Naive B cell (primary cell): ENCODE results near the gene TMEM51. TPM values are rescaled to one million over a fixed set of nuclear protein-coding genes. Genes with fewer than 3 reads are reported as not detected.

Source experiments
- ATAC-seq, 2 donors: fragments of 150-1000 bp; cut with Tn5 transposase; 2 replicates each; pipeline ENCODE4 v1.10.0; 2021; ENCODE audit warnings: low read depth in 2 of 2, mild to moderate bottlenecking in 2 of 2, moderate library complexity in 2 of 2
- DNase-seq: peaks from one replicate; pipeline ENCODE4 v3.0.0; 2022
- H3K27ac Mint-ChIP-seq, 6 donors: one replicate each; pipeline ENCODE4 v1.8.0; 2020 to 2022; ENCODE audit warnings: mild to moderate bottlenecking in 6 of 6, mixed read lengths in 6 of 6, moderate library complexity in 5 of 6, inconsistent platforms in 2 of 6
- H3K27me3 Mint-ChIP-seq, 3 donors: one replicate each; pipeline ENCODE4 v1.8.0; 2021 to 2022; ENCODE audit warnings: mixed read lengths in 3 of 3, mild to moderate bottlenecking in 1 of 3
- H3K36me3 Mint-ChIP-seq, 2 donors: one replicate each; pipeline ENCODE4 v1.8.0; 2020 to 2022; ENCODE audit warnings: mixed read lengths in 2 of 2, inconsistent platforms in 1 of 2, mild to moderate bottlenecking in 1 of 2
- H3K4me1 Mint-ChIP-seq, 3 donors: one replicate each; pipeline ENCODE4 v1.8.0; 2020 to 2022; ENCODE audit warnings: mixed read lengths in 3 of 3, inconsistent platforms in 1 of 3, mild to moderate bottlenecking in 1 of 3, moderate library complexity in 1 of 3
- H3K4me3 Mint-ChIP-seq, 8 donors: one replicate each; pipeline ENCODE4 v1.8.0; 2020 to 2022; ENCODE audit warnings: mild to moderate bottlenecking in 8 of 8, mixed read lengths in 8 of 8, moderate library complexity in 8 of 8, inconsistent platforms in 2 of 8
- H3K9me3 Mint-ChIP-seq, 7 donors: one replicate each; pipeline ENCODE4 v1.8.0; 2020 to 2022; ENCODE audit warnings: mixed read lengths in 7 of 7, mild to moderate bottlenecking in 5 of 7, inconsistent platforms in 2 of 7, moderate library complexity in 1 of 7
- polyA plus RNA-seq, 6 donors: library from polyadenylated mRNA; unstranded; fragments of 300-500 nt; fragmentation: Illumina TruSeq; gene quantifications; one replicate each; pipeline ENCODE4 v1.2.3, GENCODE V29; 2021; ENCODE audit warnings: low read depth in 6 of 6

The TMEM51 gene
- polyA plus RNA-seq, 6 donors from 2014 or later: not detected

- ATAC-seq: no peak
- H3K4me3 Mint-ChIP-seq: no peak overlapping the region
- H3K27me3 Mint-ChIP-seq: peaks cover 0 to 5% (median 3%) of the 10 kb centered on the region in 3 donors
- H3K36me3 Mint-ChIP-seq: no peaks in the 10 kb centered on the region
- DNase-seq: no peak
- H3K27ac Mint-ChIP-seq: no peak overlapping the region
- peaks cover 0 to 3% (median 0%) of the 10 kb centered on the region in 7 donors for H3K9me3 Mint-ChIP-seq
- H3K4me1 Mint-ChIP-seq: no peaks in the 10 kb centered on the region
Measured at GRCh38 chr1:15117671-15118325, 35.7 kb upstream of the TMEM51 start.

GRCh38 chr1:15118579-15118978 is 35.0 kb upstream of the TMEM51 start:
- Mint-ChIP-seq H3K27me3 (peaks cover 0 to 5% (median 3%) of the 10 kb centered on the region in 3 donors), H3K27ac (no peak overlapping the region)
- no peak for ATAC-seq

GRCh38 chr1:15120251-15120945 is 33.1 kb upstream of the TMEM51 start:
- Mint-ChIP-seq H3K27ac (no peak overlapping the region), H3K9me3 (peaks cover 0 to 3% (median 0%) of the 10 kb centered on the region in 7 donors)

More at GRCh38 chr1:15118579-15118978, 35.0 kb upstream of the TMEM51 start:
- Mint-ChIP-seq H3K9me3 (peaks cover 0 to 3% (median 0%) of the 10 kb centered on the region in 7 donors), H3K36me3 (no peaks in the 10 kb centered on the region), H3K4me1 (no peaks in the 10 kb centered on the region), H3K4me3 (no peak overlapping the region)
- DNase-seq: no peak

GRCh38 chr1:15122331-15122730 is 31.2 kb upstream of the TMEM51 start:
- no peaks in the 10 kb centered on the region for H3K36me3 Mint-ChIP-seq
- no peak for DNase-seq
- H3K27ac Mint-ChIP-seq: no peak overlapping the region
- H3K4me3 Mint-ChIP-seq: no peak overlapping the region
- no peaks in the 10 kb centered on the region for H3K4me1 Mint-ChIP-seq
- H3K9me3 Mint-ChIP-seq: peaks cover 0 to 3% (median 0%) of the 10 kb centered on the region in 7 donors
- peaks cover 0 to 12% (median 5%) of the 10 kb centered on the region in 3 donors for H3K27me3 Mint-ChIP-seq
- ATAC-seq: no peak

More at GRCh38 chr1:15120251-15120945, 33.1 kb upstream of the TMEM51 start:
- Mint-ChIP-seq H3K4me1 (no peaks in the 10 kb centered on the region), H3K36me3 (no peaks in the 10 kb centered on the region), H3K4me3 (no peak overlapping the region), H3K27me3 (peaks cover 3 to 5% (median 5%) of the 10 kb centered on the region in 3 donors)
- no peak for ATAC-seq
- DNase-seq: no peak

- Mint-ChIP-seq H3K4me3 (peak overlapping the region in 1 of 8 donors; percentile 60), H3K27me3 (peaks cover 0 to 20% (median 5%) of the 10 kb centered on the region in 3 donors), H3K4me1 (no peaks in the 10 kb centered on the region), H3K27ac (no peak overlapping the region), H3K36me3 (no peaks in the 10 kb centered on the region), H3K9me3 (peaks cover 0 to 3% (median 0%) of the 10 kb centered on the region in 7 donors)
- ATAC-seq: no peak
- DNase-seq: no peak
Measured at GRCh38 chr1:15123270-15123669, 30.3 kb upstream of the TMEM51 start.

GRCh38 chr1:15123925-15124324 is 29.6 kb upstream of the TMEM51 start:
- Mint-ChIP-seq H3K9me3 (peaks cover 0 to 3% (median 0%) of the 10 kb centered on the region in 7 donors), H3K27me3 (peaks cover 0 to 20% (median 5%) of the 10 kb centered on the region in 3 donors), H3K27ac (no peak overlapping the region), H3K4me1 (no peaks in the 10 kb centered on the region), H3K4me3 (no peak overlapping the region), H3K36me3 (no peaks in the 10 kb centered on the region)
- ATAC-seq (no peak), DNase-seq (no peak)

- H3K9me3 Mint-ChIP-seq: peaks cover 0 to 3% (median 2%) of the 10 kb centered on the region in 7 donors
- no peak for ATAC-seq
- no peak for DNase-seq
- peaks cover 0 to 25% (median 2%) of the 10 kb centered on the region in 3 donors for H3K27me3 Mint-ChIP-seq
- H3K36me3 Mint-ChIP-seq: peaks cover 0 to 4% of the 10 kb centered on the region in 2 donors
- no peak overlapping the region for H3K27ac Mint-ChIP-seq
- H3K4me3 Mint-ChIP-seq: no peak overlapping the region
- no peaks in the 10 kb centered on the region for H3K4me1 Mint-ChIP-seq
Measured at GRCh38 chr1:15124362-15125100, 29.0 kb upstream of the TMEM51 start.

- Mint-ChIP-seq H3K9me3 (peaks cover 0 to 7% (median 4%) of the 10 kb centered on the region in 7 donors), H3K4me1 (no peaks in the 10 kb centered on the region), H3K4me3 (no peak overlapping the region), H3K36me3 (peaks cover 0 to 6% of the 10 kb centered on the region in 2 donors), H3K27ac (no peak overlapping the region), H3K27me3 (peaks cover 0 to 26% (median 0%) of the 10 kb centered on the region in 3 donors)
- ATAC-seq (no peak), DNase-seq (no peak)
Measured at GRCh38 chr1:15125101-15125745, 28.3 kb upstream of the TMEM51 start.

- ATAC-seq: no peak
- Mint-ChIP-seq H3K4me1 (no peaks in the 10 kb centered on the region), H3K27ac (no peak overlapping the region), H3K27me3 (peaks cover 8 to 42% (median 13%) of the 10 kb centered on the region in 3 donors), H3K36me3 (peaks cover 0 to 6% of the 10 kb centered on the region in 2 donors), H3K4me3 (no peak overlapping the region), H3K9me3 (peaks cover 0 to 7% (median 4%) of the 10 kb centered on the region in 7 donors)
- DNase-seq: no peak
Measured at GRCh38 chr1:15128077-15128476, 25.5 kb upstream of the TMEM51 start.

- H3K4me1 Mint-ChIP-seq: no peaks in the 10 kb centered on the region
- peaks cover 14 to 48% (median 18%) of the 10 kb centered on the region in 3 donors for H3K27me3 Mint-ChIP-seq
- peak; percentile 11 for DNase-seq
- H3K36me3 Mint-ChIP-seq: peaks cover 0 to 6% of the 10 kb centered on the region in 2 donors
- ATAC-seq: peak; percentile 46 to 48
- peaks cover 0 to 7% (median 4%) of the 10 kb centered on the region in 7 donors for H3K9me3 Mint-ChIP-seq
- no peak overlapping the region for H3K27ac Mint-ChIP-seq
- H3K4me3 Mint-ChIP-seq: no peak overlapping the region
Measured at GRCh38 chr1:15128520-15129313, 24.8 kb upstream of the TMEM51 start.

GRCh38 chr1:15129944-15130343 is 23.6 kb upstream of the TMEM51 start:
- ATAC-seq: no peak
- H3K9me3 Mint-ChIP-seq: peaks cover 0 to 7% (median 4%) of the 10 kb centered on the region in 7 donors
- peaks cover 21 to 60% (median 31%) of the 10 kb centered on the region in 3 donors for H3K27me3 Mint-ChIP-seq
- H3K27ac Mint-ChIP-seq: no peak overlapping the region
- H3K4me3 Mint-ChIP-seq: no peak overlapping the region
- H3K36me3 Mint-ChIP-seq: peaks cover 0 to 6% of the 10 kb centered on the region in 2 donors
- no peaks in the 10 kb centered on the region for H3K4me1 Mint-ChIP-seq
- DNase-seq: no peak

GRCh38 chr1:15130607-15131006 is 22.9 kb upstream of the TMEM51 start:
- Mint-ChIP-seq H3K27ac (no peak overlapping the region), H3K36me3 (peaks cover 0 to 6% of the 10 kb centered on the region in 2 donors)

More at GRCh38 chr1:15130607-15131006, 22.9 kb upstream of the TMEM51 start:
- peaks cover 0 to 7% (median 4%) of the 10 kb centered on the region in 7 donors for H3K9me3 Mint-ChIP-seq
- ATAC-seq (no peak), DNase-seq (no peak)
- H3K4me1 Mint-ChIP-seq: no peaks in the 10 kb centered on the region
- peaks cover 26 to 60% (median 37%) of the 10 kb centered on the region in 3 donors for H3K27me3 Mint-ChIP-seq
- H3K4me3 Mint-ChIP-seq: no peak overlapping the region
